HepG2 (cell line): ENCODE data around the gene CD96. TPM values are rescaled to one million over a fixed set of nuclear protein-coding genes. Genes with fewer than 3 reads are reported as not detected.

ENCODE experiments used
- ATAC-seq: fragments of 200-7000 bp; cut with Tn5 transposase; 3 replicates; pipeline ENCODE4 v1.9.1; 2020; ENCODE audit warnings: mild to moderate bottlenecking, moderate library complexity
- BruUV-seq: library from RNA; stranded (reverse); fragments of 400-500 nt; replicated peaks from 2 replicates; lab custom pipeline; 2021; lab: Mats Ljungman, UMichigan
- CTCF ChIA-PET: fragments of 300-600 bp; formaldehyde crosslinking; extraction: SDS; loops from one replicate; lab custom pipeline; 2021; ENCODE audit warnings: low total read pairs, inconsistent platforms, low intra/inter-chr PET ratio; lab: Yijun Ruan, JAX
- POLR2A ChIA-PET: fragments of 350-600 bp; sonication (Branson Sonifier 250); formaldehyde crosslinking; loops from one replicate; lab custom pipeline; 2020; ENCODE audit warnings: antibody characterized with exemption, inconsistent platforms; lab: Yijun Ruan, JAX
- DNase-seq: peaks from one replicate; pipeline ENCODE4 v3.0.0-alpha.2; 2015; ENCODE audit warnings: low spot score
- FAIRE-seq: peaks from 3 replicates; lab custom pipeline; 2011; peaks lifted over from hg19 to GRCh38; lab: Jason Lieb, UNC
- H2AFZ ChIP-seq: one replicate; pipeline ENCODE4 v1.6.1; 2011; ENCODE audit warnings: low read length, inconsistent platforms
- H3K27ac ChIP-seq: fragments of 300-600 bp; 3 replicates; pipeline ENCODE4 v1.8.0; 2011; ENCODE audit warnings: mixed run types, mild to moderate bottlenecking, mixed read lengths, low read length, inconsistent platforms; ENCODE audit not compliant: insufficient read depth; ENCODE audit errors: extremely low read length
- H3K27me3 ChIP-seq, 2 experiments: fragments of 200-600 bp in 1 of 2; 2 replicates in 1 of 2; 3 replicates in 1 of 2; pipeline versions ENCODE4 v1.6.0 to v1.8.0; 2011; ENCODE audit warnings: low read length in 2 of 2, mild to moderate bottlenecking in 2 of 2, moderate library complexity in 2 of 2, inconsistent platforms in 1 of 2; ENCODE audit not compliant: insufficient read depth in 2 of 2, control insufficient read depth in 1 of 2
- H3K36me3 ChIP-seq, 2 experiments: fragments of 200-600 bp in 1 of 2; replicated peaks in 1 of 2; 2 replicates in 1 of 2; 3 replicates in 1 of 2; pipeline versions ENCODE4 v1.5.1 to v1.8.0; 2011; ENCODE audit warnings: low read length in 2 of 2, inconsistent platforms in 1 of 2; ENCODE audit not compliant: insufficient read depth in 2 of 2, control insufficient read depth in 1 of 2
- H3K4me1 ChIP-seq: 2 replicates; pipeline ENCODE4 v1.5.1; 2012; ENCODE audit warnings: low read length, inconsistent platforms; ENCODE audit not compliant: insufficient read depth
- H3K4me2 ChIP-seq: 2 replicates; pipeline ENCODE4 v1.6.0; 2011; ENCODE audit warnings: low read depth, low read length, inconsistent platforms
- H3K4me3 ChIP-seq, 3 experiments: fragments of 200-600 bp in 1 of 3; sonication (generic), shearing (Covaris generic) in 1 of 3; replicated peaks in 1 of 3; 2 replicates each; pipeline ENCODE4 v1.5.1; 2011 to 2016; ENCODE audit warnings: low read length in 3 of 3, inconsistent platforms in 2 of 3, low read depth in 2 of 3, mild to moderate bottlenecking in 2 of 3, control low read depth in 1 of 3, mixed read lengths in 1 of 3; ENCODE audit not compliant: insufficient read depth in 1 of 3
- H3K79me2 ChIP-seq: one replicate; pipeline ENCODE4 v1.6.1; 2011; ENCODE audit warnings: low read length, inconsistent platforms; ENCODE audit not compliant: insufficient read depth
- H3K9ac ChIP-seq: 2 replicates; pipeline ENCODE4 v1.6.0; 2011; ENCODE audit warnings: mild to moderate bottlenecking, low read depth, low read length, inconsistent platforms; ENCODE audit not compliant: insufficient read depth
- H3K9me3 ChIP-seq: 2 replicates; pipeline ENCODE4 v1.5.1; 2012; ENCODE audit warnings: mild to moderate bottlenecking, low read length
- H4K20me1 ChIP-seq: 2 replicates; pipeline ENCODE4 v1.6.0; 2011; ENCODE audit warnings: inconsistent platforms, mild to moderate bottlenecking, low read length, moderate library complexity; ENCODE audit not compliant: insufficient read depth
- KAT2B ChIP-seq: fragments of 150-350 bp; IDR thresholded peaks from 2 replicates; pipeline ENCODE4 v1.6.1; 2014; ENCODE audit warnings: low read depth, low read length, borderline replicate concordance
- MIER2 ChIP-seq: IDR thresholded peaks from 2 replicates; pipeline ENCODE4 v1.6.1; 2016; ENCODE audit warnings: missing biosample characterization, missing genetic modification reagents
- PAX8 ChIP-seq: sonication (generic); formaldehyde crosslinking; IDR thresholded peaks from 2 replicates; pipeline ENCODE4 v1.8.0; 2022; ENCODE audit warnings: mild to moderate bottlenecking, missing genetic modification reagents, borderline replicate concordance
- PCBP2 ChIP-seq: fragments of 200-400 bp; formaldehyde crosslinking; optimal IDR thresholded peaks from 2 replicates; pipeline ENCODE3; 2018; ENCODE audit warnings: low read length, low read depth; ENCODE audit not compliant: poor library complexity, severe bottlenecking
- PHF20 ChIP-seq: sonication (generic); formaldehyde crosslinking; IDR thresholded peaks from 2 replicates; pipeline ENCODE4 v1.5.0; 2020; ENCODE audit warnings: mild to moderate bottlenecking, missing genetic modification reagents
- TOE1 ChIP-seq: sonication (generic); formaldehyde crosslinking; IDR thresholded peaks from 2 replicates; pipeline ENCODE4 v1.4.0; 2020; ENCODE audit warnings: mild to moderate bottlenecking, missing genetic modification reagents
- ZNF740 ChIP-seq: sonication (generic); formaldehyde crosslinking; IDR thresholded peaks from 2 replicates; pipeline ENCODE4 v1.4.0; 2020; ENCODE audit warnings: missing genetic modification reagents
- ZNF788 ChIP-seq: sonication (generic); formaldehyde crosslinking; IDR thresholded peaks from 2 replicates; pipeline ENCODE4 v1.5.0; 2020; ENCODE audit warnings: mild to moderate bottlenecking, missing genetic modification reagents, borderline replicate concordance
- WGBS: methylation state at CpG from one replicate; pipeline ENCODE4 v1.1.6; 2017; ENCODE audit warnings: low lambda C conversion rate; 5-methylcytosine and 5-hydroxymethylcytosine counted together
- in situ Hi-C: cut with HindIII; loops from 2 replicates; pipeline ENCODE4 v1.10.0; 2017; ENCODE audit warnings: low pct_unique_long_range_greater_than_20kb; ENCODE audit not compliant: extremely low pct_ligation_motif_present
- intact Hi-C: fragments of 100-400 bp; cut with micrococcal nuclease; formaldehyde crosslinking; loops from one replicate; pipeline ENCODE4 v1.10.0; 2022; ENCODE audit not compliant: unreplicated experiment
- polyA plus RNA-seq, 8 experiments: library from polyadenylated mRNA; depleted of rRNA in 3 of 8; stranded (reverse) in 7 of 8; unstranded in 1 of 8; fragments of >200 nt; fragmentation: Illumina TruSeq in 4 of 8; extraction: Trizol in 4 of 8; gene quantifications; 2 replicates each; pipeline versions ENCODE4 v1.2.1 to v1.2.3, GENCODE V29; 2011 to 2016; ENCODE audit warnings: low read depth in 4 of 8, missing spikeins in 1 of 8, mixed read lengths in 1 of 8; ENCODE audit not compliant: insufficient read depth in 1 of 8
- total RNA-seq, 5 experiments: library from RNA; depleted of rRNA; stranded (reverse); fragments of >200 nt; fragmentation: Illumina TruSeq; extraction: Trizol; gene quantifications; 2 replicates each; pipeline ENCODE4 v1.2.3, GENCODE V29; 2016; ENCODE audit warnings: low read depth in 1 of 5

The CD96 gene
- total and polyA plus RNA-seq, 2 of the 13 experiments (the other 11 are each of a cell fraction or from before 2014, with no cell fraction given) = not detected

- no peak overlapping the region for H3K4me3 ChIP-seq
- H3K27me3 ChIP-seq = no peaks in the 10 kb centered on the region
- no peak for TF ChIP-seq TOE1 (CRISPR knock-in tag)
- no peak for TF ChIP-seq KAT2B
- DNase-seq = no peak
- no peaks in the 10 kb centered on the region for H4K20me1 ChIP-seq
- no peaks in the 10 kb centered on the region for H3K36me3 ChIP-seq
- H3K9ac ChIP-seq = no peak overlapping the region
- BruUV-seq = no TSS peak
- intact Hi-C loops = loop anchor here (10.0 kb wide), 1 partner anchor 435 kb away; no protein-coding TSS in a partner anchor
- H2AFZ ChIP-seq = no peak overlapping the region
- no peaks in the 10 kb centered on the region for H3K79me2 ChIP-seq
- CTCF ChIA-PET = no interaction called here
- no peak overlapping the region for H3K4me2 ChIP-seq
- POLR2A ChIA-PET = no interaction called here
- no peak for ATAC-seq
- in situ Hi-C loops = no loop called here
- H3K9me3 ChIP-seq = no peaks in the 10 kb centered on the region
- no peaks in the 10 kb centered on the region for H3K4me1 ChIP-seq
- WGBS = 15% methylated on average over 5 of the region's 5 CpGs
- no peak for FAIRE-seq
- no peak overlapping the region for H3K27ac ChIP-seq
Measured at GRCh38 chr3:111579495-111579894, 37.5 kb downstream of the CD96 start.

GRCh38 chr3:111581403-111582119 is 39.6 kb downstream of the CD96 start:
- FAIRE-seq (no peak), ATAC-seq (no peak), DNase-seq (no peak)
- in situ Hi-C loops (no loop called here), intact Hi-C loops (no loop called here)
- Histone ChIP-seq H3K36me3 (no peaks in the 10 kb centered on the region), H2AFZ (no peak overlapping the region), H3K79me2 (no peaks in the 10 kb centered on the region), H3K9ac (no peak overlapping the region), H3K4me3 (no peak overlapping the region), H3K4me2 (no peak overlapping the region), H3K4me1 (no peaks in the 10 kb centered on the region), H3K9me3 (no peaks in the 10 kb centered on the region), H4K20me1 (no peaks in the 10 kb centered on the region), H3K27me3 (no peaks in the 10 kb centered on the region), H3K27ac (no peak overlapping the region)
- BruUV-seq = no TSS peak
- ChIA-PET POLR2A (no interaction called here), CTCF (no interaction called here)
- 45% methylated on average over 2 of the region's 2 CpGs for whole genome bisulfite sequencing
- no peak for TF ChIP-seq PCBP2
- TF ChIP-seq PHF20 (CRISPR knock-in tag) = no peak
- no peak for TF ChIP-seq ZNF788 (CRISPR knock-in tag)
- no peak for TF ChIP-seq MIER2 (CRISPR knock-in tag)
- TF ChIP-seq ZNF740 = no peak
- no peak for TF ChIP-seq PAX8 (CRISPR knock-in tag)
